Coronary artery (tissue), 2 donors: Measurements from ENCODE around the gene ACTN3.

Source experiments
- DNase-seq: peaks from one replicate; pipeline ENCODE4 v3.0.0-alpha.2; 2017; ENCODE audit warnings: low spot score
- H3K27ac ChIP-seq, 2 donors: fragments of 200-600 bp; sonication (generic); one replicate each; pipeline ENCODE4 v1.5.1; 2016 to 2019
- H3K4me3 ChIP-seq: fragments of 200-600 bp; sonication (generic); 2 replicates; pipeline ENCODE4 v1.5.1; 2016; ENCODE audit warnings: mild to moderate bottlenecking, moderate library complexity
- TF ChIP-seq, protein P1 (sequence below): fragments of 200-600 bp; sonication (generic); IDR thresholded peaks from one replicate; pipeline ENCODE4 v1.5.1; 2019; ENCODE audit warnings: antibody characterized with exemption

Gene ACTN3

DNA sequence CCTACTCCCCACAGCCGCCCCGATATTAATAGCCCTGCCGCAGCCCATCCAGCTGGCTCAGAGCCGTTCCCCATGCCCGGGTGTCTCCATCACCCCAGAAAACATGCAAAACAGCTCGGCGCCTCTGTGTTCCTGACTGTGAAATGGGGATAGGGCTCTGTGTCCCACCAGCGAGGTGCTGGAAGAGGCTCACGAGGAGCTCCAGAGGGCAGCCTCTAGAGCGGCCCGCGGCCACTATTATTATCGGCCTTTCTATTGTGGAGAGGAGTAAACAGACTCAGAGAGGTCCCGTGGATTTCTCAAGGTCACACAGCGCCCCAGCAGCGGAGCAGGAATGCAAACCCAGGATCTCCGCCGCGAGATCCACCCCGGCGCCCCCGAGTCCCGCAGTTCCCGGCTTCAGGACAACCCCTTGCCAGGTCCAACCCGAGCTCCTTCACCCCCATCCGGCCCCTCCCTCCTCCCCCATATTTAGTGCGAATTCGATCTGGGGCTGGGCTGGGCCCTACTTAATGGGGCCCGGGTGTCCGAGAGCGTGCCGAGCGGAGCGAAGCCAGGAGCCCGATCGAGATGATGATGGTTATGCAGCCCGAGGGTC, at the start of gene ACTN3:
Gene ACTN3, plus strand, starts transcription at position 536 of the 598 bp plus-strand sequence. Its CDS starts 35 bp downstream, at position 571.
- peak within 1 kb of the TSS; percentile 97 for H3K4me3 ChIP-seq
- peak; percentile 81 for DNase-seq
- H3K27ac ChIP-seq, result peak within 1 kb of the TSS; percentile 39 to 89
- TF ChIP-seq, protein P1, sequence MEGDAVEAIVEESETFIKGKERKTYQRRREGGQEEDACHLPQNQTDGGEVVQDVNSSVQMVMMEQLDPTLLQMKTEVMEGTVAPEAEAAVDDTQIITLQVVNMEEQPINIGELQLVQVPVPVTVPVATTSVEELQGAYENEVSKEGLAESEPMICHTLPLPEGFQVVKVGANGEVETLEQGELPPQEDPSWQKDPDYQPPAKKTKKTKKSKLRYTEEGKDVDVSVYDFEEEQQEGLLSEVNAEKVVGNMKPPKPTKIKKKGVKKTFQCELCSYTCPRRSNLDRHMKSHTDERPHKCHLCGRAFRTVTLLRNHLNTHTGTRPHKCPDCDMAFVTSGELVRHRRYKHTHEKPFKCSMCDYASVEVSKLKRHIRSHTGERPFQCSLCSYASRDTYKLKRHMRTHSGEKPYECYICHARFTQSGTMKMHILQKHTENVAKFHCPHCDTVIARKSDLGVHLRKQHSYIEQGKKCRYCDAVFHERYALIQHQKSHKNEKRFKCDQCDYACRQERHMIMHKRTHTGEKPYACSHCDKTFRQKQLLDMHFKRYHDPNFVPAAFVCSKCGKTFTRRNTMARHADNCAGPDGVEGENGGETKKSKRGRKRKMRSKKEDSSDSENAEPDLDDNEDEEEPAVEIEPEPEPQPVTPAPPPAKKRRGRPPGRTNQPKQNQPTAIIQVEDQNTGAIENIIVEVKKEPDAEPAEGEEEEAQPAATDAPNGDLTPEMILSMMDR, result no peak

DNA sequence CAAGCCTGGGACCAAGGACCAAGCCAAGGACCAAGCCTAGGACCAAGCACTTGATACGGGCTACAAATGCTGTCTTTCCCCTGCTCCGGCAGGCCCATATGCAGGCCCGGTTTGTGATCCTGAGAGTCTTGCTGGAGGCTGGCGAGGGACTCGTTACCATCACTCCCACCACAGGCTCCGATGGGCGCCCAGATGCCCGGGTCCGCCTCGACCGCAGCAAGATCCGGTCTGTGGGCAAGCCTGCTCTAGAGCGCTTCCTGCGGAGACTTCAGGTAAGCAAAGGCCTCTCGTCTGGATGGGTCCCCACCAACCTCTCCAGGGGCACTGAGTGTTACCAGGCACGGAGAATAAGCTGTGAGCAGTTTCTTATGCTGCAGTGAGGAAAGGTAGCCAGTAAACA, 49.5 kb upstream of the ACTN3 start:
- Histone ChIP-seq H3K4me3 (no peak overlapping the region), H3K27ac (no peak overlapping the region)
- no peak for DNase-seq
- TF ChIP-seq, protein P1, result no peak

DNA sequence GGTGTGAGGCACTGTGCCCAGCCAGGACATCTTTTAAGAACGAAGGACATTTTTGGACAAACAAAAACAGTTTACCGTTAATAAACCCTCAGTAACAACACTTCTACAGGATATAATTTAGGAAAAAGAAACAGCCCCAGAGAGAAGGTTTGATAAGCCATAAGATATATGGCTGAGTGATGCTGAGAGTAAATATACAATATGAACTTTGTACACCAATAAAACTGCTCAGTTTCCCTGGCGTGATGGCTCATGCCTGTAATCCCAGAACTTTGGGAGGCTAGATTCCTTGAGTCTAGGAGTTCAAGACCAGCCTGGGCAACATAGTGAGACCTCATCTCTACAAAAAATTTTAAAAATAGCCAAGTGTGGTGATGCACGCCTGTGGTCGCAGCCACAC, 48.2 kb upstream of the ACTN3 start:
- Histone ChIP-seq H3K27ac (no peak overlapping the region), H3K4me3 (no peak overlapping the region)
- TF ChIP-seq, protein P1, result no peak
- DNase-seq, result no peak

- Histone ChIP-seq H3K27ac (no peak overlapping the region), H3K4me3 (no peak overlapping the region)
- TF ChIP-seq, protein P1, result no peak
- DNase-seq, result no peak
Observed at GRCh38 chr11:66505276-66505816, 41.4 kb upstream of the ACTN3 start.

GRCh38 chr11:66509131-66509561, 37.6 kb upstream of the ACTN3 start:
- TF ChIP-seq, protein P1, result no peak
- H3K27ac ChIP-seq, result no peak overlapping the region
- no peak for DNase-seq
- H3K4me3 ChIP-seq, result no peak overlapping the region

GRCh38 chr11:66510271-66510989, 36.3 kb upstream of the ACTN3 start, which contains the start of gene BBS1:
BBS1 (plus strand) TSS chr11:66510635; CDS start chr11:66510660, 25 bp downstream.
- DNase-seq, result peak; percentile 90
- Histone ChIP-seq H3K27ac (peak within 1 kb of the TSS; percentile 64 to 75), H3K4me3 (peak within 1 kb of the TSS; percentile 74)
- TF ChIP-seq, protein P1, result no peak
